ENCODE results near the gene LINC00237.

Gene LINC00237

DNA sequence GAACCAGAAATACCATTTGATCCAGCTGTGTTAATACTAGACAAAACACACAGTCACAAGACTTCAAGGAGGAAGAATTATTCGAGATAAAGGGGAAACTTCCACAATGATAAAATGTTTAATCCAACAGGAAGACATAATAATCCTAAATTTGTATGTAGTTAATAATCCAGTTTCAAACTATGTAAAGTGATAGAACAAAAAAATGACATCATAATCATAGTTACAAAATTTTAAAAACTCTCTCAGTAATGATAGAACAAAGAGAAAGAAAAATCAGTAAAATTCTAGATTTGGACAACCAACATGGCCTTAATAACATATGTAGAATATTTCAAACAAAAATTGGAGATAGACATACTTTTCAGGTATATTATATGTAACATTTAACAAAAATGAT is 38.9 kb downstream of the LINC00237 start:
- no peak for FAIRE-seq
- DNase-seq (ENCODE audit: insufficient read length, low spot score): no peak
- no peak for TF ChIP-seq POLR2A (IDR thresholded peaks at IDR 0.05; ENCODE audit: low read depth, low read length)

DNA sequence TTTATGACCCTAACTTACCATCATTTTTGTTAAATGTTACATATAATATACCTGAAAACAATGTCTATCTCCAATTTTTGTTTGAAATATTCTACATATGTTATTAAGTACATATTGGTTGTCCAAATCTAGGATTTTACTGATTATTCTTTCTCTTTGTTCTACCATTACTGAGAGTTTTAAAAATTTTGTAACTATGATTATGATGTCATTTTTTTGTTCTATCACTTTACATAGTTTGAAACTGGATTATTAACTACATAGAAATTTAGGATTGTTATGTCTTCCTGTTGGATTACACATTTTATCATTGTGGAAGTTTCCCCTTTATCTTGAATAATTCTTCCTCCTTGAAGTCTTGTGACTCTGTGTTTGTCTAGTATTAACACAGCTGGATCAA is 41.2 kb downstream of the LINC00237 start:
- FAIRE-seq (peak; percentile 20), DNase-seq (ENCODE audit: insufficient read length, low spot score) (no peak)
- TF ChIP-seq POLR2A (IDR thresholded peaks at IDR 0.05; ENCODE audit: low read depth, low read length): no peak

DNA sequence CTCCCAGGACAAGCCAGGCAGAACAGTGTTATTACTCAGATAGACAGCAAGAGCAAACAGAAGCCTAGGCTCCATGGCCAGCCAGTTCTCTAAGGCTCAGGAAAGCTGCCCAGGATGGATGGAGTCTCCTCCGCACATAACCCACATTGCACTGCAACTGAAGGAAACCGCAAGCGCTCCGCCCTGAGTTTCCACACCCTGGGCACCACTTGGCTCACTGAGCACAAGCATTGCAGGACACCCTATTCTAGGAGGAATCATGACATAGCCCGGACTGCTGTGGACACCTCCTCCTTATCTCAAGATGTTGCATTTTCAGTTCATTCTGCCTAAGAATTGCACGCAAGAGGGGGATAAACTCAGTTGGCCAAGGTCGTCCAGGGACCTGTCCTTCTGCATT is 42.9 kb downstream of the LINC00237 start:
- no peak for DNase-seq (ENCODE audit: insufficient read length, low spot score)
- no peak for FAIRE-seq
- TF ChIP-seq POLR2A (IDR thresholded peaks at IDR 0.05; ENCODE audit: low read depth, low read length): no peak

DNA sequence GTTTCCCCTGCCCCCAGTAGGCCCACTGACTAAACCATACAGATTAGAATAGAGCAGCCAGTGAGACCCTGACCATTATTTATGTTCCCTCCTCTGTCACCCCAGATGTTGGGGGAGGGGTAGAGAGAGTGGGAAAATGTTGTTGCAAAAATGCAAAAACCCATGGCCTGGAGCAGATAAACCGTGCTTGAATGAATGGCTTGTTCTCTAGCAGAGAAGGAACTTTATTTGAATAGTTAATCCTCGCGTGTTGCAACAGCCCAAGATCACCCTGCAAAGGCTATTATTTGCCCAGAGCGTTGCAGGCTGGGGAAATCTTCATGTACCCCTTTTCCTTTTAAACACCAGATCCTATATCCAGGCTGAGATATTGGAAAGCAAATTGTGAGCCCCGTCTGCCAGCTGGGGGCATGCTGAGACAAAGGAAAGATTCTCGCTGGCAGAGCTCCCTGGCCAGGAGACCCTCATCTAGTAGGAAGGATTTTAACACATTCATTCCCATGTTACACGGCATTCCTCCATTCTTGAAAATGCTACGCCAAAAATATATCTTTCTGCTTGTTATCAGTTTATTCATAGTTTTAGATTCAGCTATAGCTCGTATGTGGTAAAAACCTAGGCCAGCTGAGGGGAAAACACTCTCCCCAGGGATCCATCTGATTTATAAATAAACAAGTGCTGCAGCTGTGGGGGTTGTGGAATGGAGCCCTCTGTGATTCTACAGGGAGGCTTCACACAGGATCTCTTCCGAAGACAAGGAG is 53.0 kb downstream of the LINC00237 start:
- no peak for TF ChIP-seq POLR2A (IDR thresholded peaks at IDR 0.05; ENCODE audit: low read depth, low read length)
- FAIRE-seq (no peak), DNase-seq (ENCODE audit: insufficient read length, low spot score) (no peak)

DNA sequence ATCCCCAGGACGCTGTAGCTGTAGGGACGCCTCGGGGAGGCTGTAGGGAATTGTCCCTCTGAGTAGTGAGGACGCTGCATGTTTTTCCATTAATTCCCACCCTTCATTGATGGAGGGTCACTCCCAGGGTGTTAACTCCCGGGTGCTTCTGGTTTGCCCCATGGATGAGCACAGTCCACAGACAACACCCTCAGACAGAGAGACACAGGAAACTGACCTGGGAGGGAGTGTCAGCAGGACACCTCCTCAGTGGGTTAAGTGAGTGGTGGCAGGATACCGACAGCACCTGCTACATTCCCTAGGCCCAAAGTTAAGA is 53.5 kb downstream of the LINC00237 start:
- no peak for TF ChIP-seq POLR2A (IDR thresholded peaks at IDR 0.05; ENCODE audit: low read depth, low read length)
- FAIRE-seq: no peak
- DNase-seq (ENCODE audit: insufficient read length, low spot score): no peak

DNA sequence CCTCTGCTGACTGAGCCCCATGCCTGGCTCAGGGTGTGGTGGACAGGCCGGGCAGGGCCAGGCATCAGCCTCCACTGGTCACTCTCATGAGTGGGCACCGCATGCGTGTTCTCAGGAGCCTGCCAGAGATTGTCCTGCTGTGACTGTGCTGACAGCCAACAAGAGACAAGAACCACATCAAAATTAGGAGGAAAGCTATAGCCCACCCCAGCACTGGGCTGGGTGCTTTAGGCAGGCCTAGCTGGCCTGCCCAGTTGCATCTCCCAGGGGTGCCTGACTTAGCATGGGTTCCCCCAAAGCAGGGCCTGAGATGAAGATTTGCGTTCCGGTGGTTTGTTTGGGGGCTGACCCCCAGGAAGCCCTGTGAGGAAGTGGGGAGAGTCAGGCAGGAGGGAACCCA is 53.9 kb downstream of the LINC00237 start:
- FAIRE-seq (no peak), DNase-seq (ENCODE audit: insufficient read length, low spot score) (no peak)
- no peak for TF ChIP-seq POLR2A (IDR thresholded peaks at IDR 0.05; ENCODE audit: low read depth, low read length)

DNA sequence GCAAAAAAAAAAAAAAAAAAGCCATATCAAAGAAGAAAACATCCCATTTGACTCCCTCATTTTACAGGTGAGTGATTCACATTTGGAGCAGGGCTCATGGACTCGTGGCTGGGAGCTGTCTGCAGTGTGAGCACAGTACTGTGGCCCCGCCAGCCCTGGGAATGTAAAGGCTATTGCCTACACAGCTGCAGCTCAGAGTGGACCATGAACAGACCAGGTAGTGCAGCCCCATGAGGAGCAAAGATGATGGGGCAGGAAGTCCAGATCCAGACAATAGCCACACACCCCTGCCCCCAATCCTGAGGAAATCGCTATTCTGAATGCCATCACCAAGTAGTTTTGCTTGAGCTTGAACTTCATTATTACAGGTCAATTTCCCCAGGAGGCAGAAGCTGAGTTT is 55.4 kb downstream of the LINC00237 start:
- DNase-seq (ENCODE audit: insufficient read length, low spot score) (no peak), FAIRE-seq (no peak)
- no peak for TF ChIP-seq POLR2A (IDR thresholded peaks at IDR 0.05; ENCODE audit: low read depth, low read length)

DNA sequence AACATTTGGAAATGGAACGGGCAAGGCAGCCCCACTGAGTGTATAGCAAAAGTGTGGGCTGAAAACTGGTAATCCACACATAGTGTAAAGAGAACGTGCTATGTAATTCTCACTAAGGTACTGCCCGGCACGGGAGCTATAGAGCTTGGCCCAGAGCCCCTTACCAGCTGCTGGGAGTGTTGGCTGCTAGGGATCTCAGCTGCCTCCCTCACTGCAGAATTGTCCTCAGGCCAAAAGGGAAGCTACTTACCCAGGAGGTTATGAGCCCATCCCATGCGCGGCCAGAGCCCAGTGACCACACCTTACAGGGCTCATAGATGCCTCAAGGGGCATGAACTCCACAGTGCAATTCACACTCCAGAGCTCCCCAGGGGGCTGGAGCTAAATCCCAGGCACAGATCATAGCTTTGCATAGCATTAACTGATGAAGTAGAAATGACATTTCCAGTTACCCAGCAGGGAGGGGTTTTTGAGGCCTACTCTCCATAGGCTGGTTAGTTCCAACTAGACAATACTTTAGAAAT is 56.8 kb downstream of the LINC00237 start:
- no peak for FAIRE-seq
- DNase-seq (ENCODE audit: insufficient read length, low spot score): no peak
- no peak for TF ChIP-seq POLR2A (IDR thresholded peaks at IDR 0.05; ENCODE audit: low read depth, low read length)

DNA sequence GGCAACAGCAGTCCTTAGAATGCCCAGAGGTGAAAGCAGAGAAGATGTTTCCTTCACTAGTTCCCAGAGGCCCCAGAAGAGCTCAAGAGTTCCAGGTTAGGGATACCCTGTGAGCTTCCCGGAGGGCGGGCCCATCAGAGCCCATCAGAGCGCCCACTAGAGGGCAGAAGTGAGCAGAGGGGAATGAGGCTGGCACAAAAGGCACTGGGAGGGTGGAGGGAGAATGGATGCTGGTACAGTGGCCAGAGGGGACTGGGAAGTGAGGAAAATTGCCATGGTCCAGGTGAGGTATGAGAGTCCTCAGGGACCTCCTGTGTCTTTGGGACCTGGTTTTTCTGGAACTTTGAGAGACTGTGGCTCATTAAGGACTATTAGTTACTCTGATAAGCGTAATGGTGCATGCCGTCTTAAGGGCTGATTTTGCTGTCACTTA is 57.3 kb downstream of the LINC00237 start:
- TF ChIP-seq POLR2A (IDR thresholded peaks at IDR 0.05; ENCODE audit: low read depth, low read length): no peak
- FAIRE-seq: no peak
- DNase-seq (ENCODE audit: insufficient read length, low spot score): peak; percentile 43

DNA sequence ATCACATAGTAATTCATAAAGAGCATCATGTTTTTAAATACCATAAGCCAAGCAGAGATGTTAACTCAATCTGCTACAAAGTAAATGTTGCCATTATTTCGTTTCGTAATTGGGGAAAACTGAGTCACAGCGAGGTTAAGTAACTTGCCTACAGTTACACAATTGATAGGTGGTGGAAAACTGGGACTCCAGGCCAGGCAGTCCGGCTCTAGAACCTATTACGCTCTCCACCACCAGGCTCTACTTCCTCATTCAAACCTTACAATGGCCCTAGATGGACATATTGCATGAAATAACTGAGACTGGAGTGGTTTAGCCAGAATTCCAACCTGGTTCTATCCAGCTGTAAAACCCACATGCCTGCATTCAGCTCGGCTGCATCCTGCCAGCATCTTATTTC is 58.2 kb downstream of the LINC00237 start:
- no peak for DNase-seq (ENCODE audit: insufficient read length, low spot score)
- FAIRE-seq: no peak
- no peak for TF ChIP-seq POLR2A (IDR thresholded peaks at IDR 0.05; ENCODE audit: low read depth, low read length)

DNA sequence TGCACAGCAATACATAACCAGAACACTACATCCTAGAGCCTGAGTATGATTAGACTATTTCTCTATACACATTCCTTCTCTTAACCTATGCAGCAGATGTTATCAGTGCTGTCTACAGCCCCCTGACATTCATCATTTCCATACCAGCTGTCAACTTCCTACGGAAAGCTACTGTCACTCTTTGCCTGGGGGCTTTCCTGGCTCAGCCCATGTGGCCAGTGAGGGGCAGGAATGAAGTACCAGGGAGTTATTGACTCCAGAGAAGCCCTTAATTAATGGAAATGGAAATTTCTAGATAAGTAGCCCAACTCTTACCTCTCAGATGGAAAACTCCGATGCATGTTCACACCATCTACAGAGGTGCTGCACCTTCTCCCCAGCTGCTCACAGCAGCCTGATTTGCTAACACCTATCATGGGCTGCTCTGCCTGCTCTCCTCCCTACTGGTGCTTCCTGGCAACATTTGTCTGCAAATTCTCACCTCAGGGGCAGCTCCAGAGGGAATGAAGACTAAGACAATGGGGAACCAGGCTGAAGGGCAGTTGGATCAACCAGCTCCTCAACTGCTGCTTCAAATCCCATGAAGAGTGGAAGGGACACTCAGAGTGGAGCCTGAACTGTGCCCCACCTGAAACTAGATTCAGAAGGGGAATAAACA is 59.6 kb downstream of the LINC00237 start:
- DNase-seq (ENCODE audit: insufficient read length, low spot score): no peak
- TF ChIP-seq POLR2A (IDR thresholded peaks at IDR 0.05; ENCODE audit: low read depth, low read length): no peak
- no peak for FAIRE-seq

All from H54 (cell line).